ENCODE measurements around the gene SLC29A1.
A peak's percentile ranks its signal among the peaks of the same experiment; 100 is the strongest.
"Not testable (repeated sequence)": the region's sequence is repeated elsewhere in the genome, so short reads cannot be mapped to it uniquely, and the experiment has no call there.

Gene SLC29A1

GRCh38 chr6:44224029-44224964, 902 bp downstream of the SLC29A1 start:
- DNase-seq, result no peak

DNA sequence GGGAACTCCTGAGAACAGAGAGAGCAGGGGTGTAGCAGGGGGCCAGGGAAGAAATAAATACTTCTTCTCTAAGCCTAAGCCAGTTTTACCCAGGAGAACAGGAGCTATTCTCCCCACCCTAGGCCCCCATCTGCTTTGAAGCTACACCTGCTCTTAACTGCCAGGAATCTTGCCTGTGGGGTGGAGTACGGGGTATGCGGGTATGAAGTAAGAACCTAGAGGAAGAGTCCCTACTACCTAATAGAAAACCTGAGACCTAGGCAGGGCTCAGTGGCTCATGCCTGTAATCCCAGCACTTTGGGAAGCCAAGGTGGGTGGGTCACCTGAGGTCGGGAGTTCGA, 1.5 kb downstream of the SLC29A1 start:
- DNase-seq, result no peak

GRCh38 chr6:44225579-44226325, 2.4 kb downstream of the SLC29A1 start:
- no peak for DNase-seq

DNA sequence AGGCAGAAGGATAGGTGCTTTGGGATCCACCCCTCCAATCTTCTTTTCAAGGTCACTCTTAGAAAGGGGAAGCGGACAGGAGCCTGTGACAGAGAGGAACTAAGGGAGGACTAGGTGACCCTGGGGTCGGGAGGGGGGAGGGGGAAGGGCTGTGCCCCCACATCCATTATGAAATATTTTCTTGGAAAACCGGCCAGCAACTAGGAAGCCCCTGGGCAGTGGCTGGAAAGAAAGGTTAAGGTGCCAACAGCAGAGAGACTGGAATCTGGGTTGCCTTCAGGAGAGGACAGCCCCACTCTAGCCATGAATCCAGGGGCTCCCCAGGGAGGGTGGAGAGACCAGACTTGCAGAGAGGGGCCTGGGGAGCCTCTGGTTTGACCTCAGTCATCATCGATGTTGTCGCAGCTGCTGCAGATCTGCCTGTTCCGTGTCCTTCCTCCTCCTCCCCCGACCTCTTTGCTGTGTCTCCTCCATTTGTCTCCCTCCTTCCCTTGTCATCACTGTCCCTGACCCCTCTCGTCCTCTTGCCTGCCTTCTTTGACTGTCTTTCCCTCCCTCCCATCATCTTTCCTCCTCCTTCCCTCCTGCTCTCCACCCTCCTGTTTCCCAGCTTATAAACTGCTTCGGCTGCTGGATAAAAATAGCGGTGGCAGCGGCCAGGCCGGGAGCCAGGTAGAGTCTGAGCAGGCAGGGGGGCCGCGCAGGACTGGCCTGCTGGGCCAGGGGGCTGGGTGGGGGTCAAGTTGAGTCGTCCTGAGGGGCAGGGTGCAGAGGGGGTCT, 3.2 kb downstream of the SLC29A1 start:
- no peak for DNase-seq

GRCh38 chr6:44227148-44227793, 3.9 kb downstream of the SLC29A1 start:
- no peak for DNase-seq

DNA sequence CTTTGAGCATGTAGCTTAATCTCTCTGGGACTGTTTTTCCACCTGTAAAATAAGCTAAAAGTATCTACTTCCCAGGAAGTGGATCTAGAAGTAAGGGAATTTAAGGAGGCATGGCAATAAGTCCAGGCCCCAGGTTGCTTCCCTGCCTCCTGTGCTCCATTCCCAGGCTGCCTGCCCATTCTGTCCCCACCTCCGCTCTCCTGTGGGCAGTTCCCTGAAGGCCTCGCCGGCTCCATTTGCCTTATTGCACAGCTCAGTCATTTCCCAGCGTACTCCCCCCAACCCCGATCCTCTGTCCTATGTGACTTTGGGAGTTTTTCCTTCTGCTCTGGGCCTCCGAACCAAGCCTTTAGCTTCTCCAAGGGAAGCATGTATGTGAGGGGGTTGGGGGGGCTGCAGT, 4.6 kb downstream of the SLC29A1 start:
- DNase-seq, result no peak

- DNase-seq, result no peak
Observed at GRCh38 chr6:44228433-44228832, 5.0 kb downstream of the SLC29A1 start.

GRCh38 chr6:44228836-44229235, 5.4 kb downstream of the SLC29A1 start:
- no peak for DNase-seq

- no peak for DNase-seq
Observed at GRCh38 chr6:44229376-44230033, 6.1 kb downstream of the SLC29A1 start.

- no peak for DNase-seq
Observed at GRCh38 chr6:44230034-44230675, 6.8 kb downstream of the SLC29A1 start.

DNA sequence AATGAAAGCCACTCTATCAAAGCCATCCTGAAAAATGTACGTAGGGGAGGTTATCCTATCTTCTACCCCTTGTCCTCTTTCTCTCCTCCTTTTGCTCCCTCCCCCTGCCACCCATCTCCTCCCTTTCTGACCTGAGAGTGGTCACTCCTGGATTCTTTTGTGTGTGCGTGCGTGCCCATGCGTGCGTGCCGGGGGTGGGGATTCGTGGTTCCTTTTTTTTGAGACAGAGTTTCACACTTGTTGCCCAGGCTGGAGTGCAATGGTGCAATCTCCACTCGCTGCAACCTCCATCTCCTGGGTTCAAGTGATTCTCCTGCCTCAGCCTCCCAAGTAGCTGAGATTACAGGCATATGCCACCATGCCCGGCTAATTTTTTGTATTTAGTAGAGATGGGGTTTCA, 8.0 kb downstream of the SLC29A1 start:
- DNase-seq, result not testable (repeated sequence)

- DNase-seq, result no peak
Observed at GRCh38 chr6:44232676-44233566, 9.5 kb downstream of the SLC29A1 start.

DNA sequence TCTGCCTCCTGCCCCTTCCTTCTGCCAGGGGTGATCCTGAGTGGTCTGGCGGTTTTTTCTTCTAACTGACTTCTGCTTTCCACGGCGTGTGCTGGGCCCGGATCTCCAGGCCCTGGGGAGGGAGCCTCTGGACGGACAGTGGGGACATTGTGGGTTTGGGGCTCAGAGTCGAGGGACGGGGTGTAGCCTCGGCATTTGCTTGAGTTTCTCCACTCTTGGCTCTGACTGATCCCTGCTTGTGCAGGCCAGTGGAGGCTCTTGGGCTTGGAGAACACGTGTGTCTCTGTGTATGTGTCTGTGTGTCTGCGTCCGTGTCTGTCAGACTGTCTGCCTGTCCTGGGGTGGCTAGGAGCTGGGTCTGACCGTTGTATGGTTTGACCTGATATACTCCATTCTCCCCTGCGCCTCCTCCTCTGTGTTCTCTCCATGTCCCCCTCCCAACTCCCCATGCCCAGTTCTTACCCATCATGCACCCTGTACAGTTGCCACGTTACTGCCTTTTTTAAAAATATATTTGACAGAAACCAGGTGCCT, 10.2 kb downstream of the SLC29A1 start:
- DNase-seq, result no peak

- peak; percentile 88 for DNase-seq
Observed at GRCh38 chr6:44234101-44235025, 11.0 kb downstream of the SLC29A1 start.

- DNase-seq, result no peak
Observed at GRCh38 chr6:44235269-44235668, 11.9 kb downstream of the SLC29A1 start.

GRCh38 chr6:44235891-44236516, 12.6 kb downstream of the SLC29A1 start:
- DNase-seq, result no peak

GRCh38 chr6:44237021-44237812, 13.8 kb downstream of the SLC29A1 start:
- peak; percentile 79 for DNase-seq
